ENCODE data around the gene RGS7BP.

The RGS7BP gene

GRCh38 chr5:64637144-64637543 is 131.3 kb downstream of the RGS7BP start:
- no peak overlapping the region for H3K4me3 ChIP-seq (ENCODE audit: low read depth, low read length)
- DNase-seq (ENCODE audit: low read depth) = peak; percentile 15
- TF ChIP-seq CTCF (IDR thresholded peaks at IDR 0.05; ENCODE audit: insufficient read depth, low read depth, low read length, missing control alignments) = no peak

GRCh38 chr5:64637837-64638443 is 132.1 kb downstream of the RGS7BP start:
- H3K4me3 ChIP-seq (ENCODE audit: low read depth, low read length) = no peak overlapping the region
- peak; percentile 29 for DNase-seq (ENCODE audit: low read depth)
- peak; percentile 14 for TF ChIP-seq CTCF (IDR thresholded peaks at IDR 0.05; ENCODE audit: insufficient read depth, low read depth, low read length, missing control alignments)

- no peak for TF ChIP-seq CTCF (IDR thresholded peaks at IDR 0.05; ENCODE audit: insufficient read depth, low read depth, low read length, missing control alignments)
- DNase-seq (ENCODE audit: low read depth) = no peak
- no peak overlapping the region for H3K4me3 ChIP-seq (ENCODE audit: low read depth, low read length)
These were observed 139.0 kb downstream of the RGS7BP start for GRCh38 chr5:64644831-64645230.

- H3K4me3 ChIP-seq (ENCODE audit: low read depth, low read length) = no peak overlapping the region
- DNase-seq (ENCODE audit: low read depth) = no peak
- TF ChIP-seq CTCF (IDR thresholded peaks at IDR 0.05; ENCODE audit: insufficient read depth, low read depth, low read length, missing control alignments) = no peak
These were observed 140.4 kb downstream of the RGS7BP start for GRCh38 chr5:64646169-64646568.

GRCh38 chr5:64649512-64649911 is 143.7 kb downstream of the RGS7BP start:
- no peak for DNase-seq (ENCODE audit: low read depth)
- no peak overlapping the region for H3K4me3 ChIP-seq (ENCODE audit: low read depth, low read length)

GRCh38 chr5:64653766-64654560 is 148.1 kb downstream of the RGS7BP start:
- DNase-seq (ENCODE audit: low read depth) = no peak
- H3K4me3 ChIP-seq (ENCODE audit: low read depth, low read length) = no peak overlapping the region
- TF ChIP-seq CTCF (IDR thresholded peaks at IDR 0.05; ENCODE audit: insufficient read depth, low read depth, low read length, missing control alignments) = no peak

More at GRCh38 chr5:64649512-64649911, 143.7 kb downstream of the RGS7BP start:
- no peak for TF ChIP-seq CTCF (IDR thresholded peaks at IDR 0.05; ENCODE audit: insufficient read depth, low read depth, low read length, missing control alignments)
